HepG2 (cell line): ENCODE data around the gene CTNND2. TPM values are rescaled to one million over a fixed set of nuclear protein-coding genes. Genes with fewer than 3 reads are reported as not detected.

Source experiments
- KAT7 ChIP-seq: IDR thresholded peaks from 2 replicates; pipeline ENCODE4 v1.6.1; 2018; ENCODE audit warnings: borderline replicate concordance, missing compliant biosample characterization
- MTA3 ChIP-seq: sonication (generic); formaldehyde crosslinking; IDR thresholded peaks from 2 replicates; pipeline ENCODE4 v1.4.0; 2020; ENCODE audit warnings: missing genetic modification reagents
- MYNN ChIP-seq: sonication (generic); formaldehyde crosslinking; IDR thresholded peaks from 2 replicates; pipeline ENCODE4 v1.4.0; 2020; ENCODE audit warnings: mild to moderate bottlenecking, low read depth, missing genetic modification reagents
- PAF1 ChIP-seq: IDR thresholded peaks from 2 replicates; pipeline ENCODE4 v1.6.1; 2016; ENCODE audit warnings: missing genetic modification reagents, missing compliant biosample characterization
- STAG1 ChIP-seq: sonication (generic); formaldehyde crosslinking; IDR thresholded peaks from 2 replicates; pipeline ENCODE4 v1.4.0; 2020; ENCODE audit warnings: missing genetic modification reagents
- ZNF724P ChIP-seq: sonication (generic); formaldehyde crosslinking; IDR thresholded peaks from 2 replicates; pipeline ENCODE4 v1.8.0; 2022; ENCODE audit warnings: missing genetic modification reagents, borderline replicate concordance
- ZNF883 ChIP-seq: sonication (generic); formaldehyde crosslinking; IDR thresholded peaks from 2 replicates; pipeline ENCODE4 v1.5.1; 2020; ENCODE audit warnings: mild to moderate bottlenecking, missing genetic modification reagents; ENCODE audit errors: not compliant biosample characterization
- ZSCAN20 ChIP-seq: sonication (generic); formaldehyde crosslinking; IDR thresholded peaks from 2 replicates; pipeline ENCODE4 v1.4.0; 2020; ENCODE audit warnings: missing genetic modification reagents, mild to moderate bottlenecking, borderline replicate concordance
- ZSCAN22 ChIP-seq: sonication (generic); formaldehyde crosslinking; IDR thresholded peaks from 2 replicates; pipeline ENCODE4 v1.4.0; 2020; ENCODE audit warnings: mild to moderate bottlenecking, missing genetic modification reagents
- polyA plus RNA-seq, 8 experiments: library from polyadenylated mRNA; depleted of rRNA in 3 of 8; stranded (reverse) in 7 of 8; unstranded in 1 of 8; fragments of >200 nt; fragmentation: Illumina TruSeq in 4 of 8; extraction: Trizol in 4 of 8; gene quantifications; 2 replicates each; pipeline versions ENCODE4 v1.2.1 to v1.2.3, GENCODE V29; 2011 to 2016; ENCODE audit warnings: low read depth in 4 of 8, missing spikeins in 1 of 8, mixed read lengths in 1 of 8; ENCODE audit not compliant: insufficient read depth in 1 of 8
- total RNA-seq, 5 experiments: library from RNA; depleted of rRNA; stranded (reverse); fragments of >200 nt; fragmentation: Illumina TruSeq; extraction: Trizol; gene quantifications; 2 replicates each; pipeline ENCODE4 v1.2.3, GENCODE V29; 2016; ENCODE audit warnings: low read depth in 1 of 5
- TF ChIP-seq, protein P1 (sequence below): sonication (generic); formaldehyde crosslinking; IDR thresholded peaks from one replicate; pipeline ENCODE4 v1.5.1; 2020; ENCODE audit warnings: mild to moderate bottlenecking, missing genetic modification reagents; ENCODE audit errors: not compliant biosample characterization
- TF ChIP-seq, protein P2 (sequence below): conservative IDR thresholded peaks from 2 replicates; pipeline ENCODE4 v1.6.1; 2018; ENCODE audit warnings: missing genetic modification reagents
- TF ChIP-seq, protein P3 (sequence below): sonication (generic); formaldehyde crosslinking; IDR thresholded peaks from 2 replicates; pipeline ENCODE4 v1.4.0; 2020; ENCODE audit warnings: missing genetic modification reagents, borderline replicate concordance
- TF ChIP-seq, protein P4 (sequence below): sonication (generic); formaldehyde crosslinking; IDR thresholded peaks from 2 replicates; pipeline ENCODE4 v1.4.0; 2020; ENCODE audit warnings: low read depth, mild to moderate bottlenecking, missing genetic modification reagents

The CTNND2 gene
- total and polyA plus RNA-seq, 2 of the 13 experiments (the other 11 are each of a cell fraction or from before 2014, with no cell fraction given) = not detected

DNA sequence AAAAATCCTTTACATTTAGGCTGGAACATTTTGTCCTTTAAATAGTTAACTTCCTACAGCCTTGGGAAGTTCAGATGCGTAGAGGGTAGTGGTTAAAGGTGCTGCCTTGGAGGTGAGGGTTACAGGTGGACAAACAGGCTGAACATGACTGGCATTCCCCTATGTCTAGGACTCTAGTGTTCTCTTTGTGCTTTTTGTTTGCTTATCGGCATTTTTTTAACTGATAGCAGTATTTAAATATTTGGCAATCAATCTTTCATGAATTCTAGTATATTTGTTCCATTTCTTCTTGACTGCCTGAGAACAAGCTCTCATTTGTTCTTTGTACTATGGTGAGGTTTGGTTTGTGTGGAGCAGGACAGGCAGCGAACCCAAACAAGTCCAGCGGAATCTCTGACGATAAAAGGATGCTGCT lies 307.6 kb downstream of the CTNND2 start (continued):
- TF ChIP-seq, protein P1, sequence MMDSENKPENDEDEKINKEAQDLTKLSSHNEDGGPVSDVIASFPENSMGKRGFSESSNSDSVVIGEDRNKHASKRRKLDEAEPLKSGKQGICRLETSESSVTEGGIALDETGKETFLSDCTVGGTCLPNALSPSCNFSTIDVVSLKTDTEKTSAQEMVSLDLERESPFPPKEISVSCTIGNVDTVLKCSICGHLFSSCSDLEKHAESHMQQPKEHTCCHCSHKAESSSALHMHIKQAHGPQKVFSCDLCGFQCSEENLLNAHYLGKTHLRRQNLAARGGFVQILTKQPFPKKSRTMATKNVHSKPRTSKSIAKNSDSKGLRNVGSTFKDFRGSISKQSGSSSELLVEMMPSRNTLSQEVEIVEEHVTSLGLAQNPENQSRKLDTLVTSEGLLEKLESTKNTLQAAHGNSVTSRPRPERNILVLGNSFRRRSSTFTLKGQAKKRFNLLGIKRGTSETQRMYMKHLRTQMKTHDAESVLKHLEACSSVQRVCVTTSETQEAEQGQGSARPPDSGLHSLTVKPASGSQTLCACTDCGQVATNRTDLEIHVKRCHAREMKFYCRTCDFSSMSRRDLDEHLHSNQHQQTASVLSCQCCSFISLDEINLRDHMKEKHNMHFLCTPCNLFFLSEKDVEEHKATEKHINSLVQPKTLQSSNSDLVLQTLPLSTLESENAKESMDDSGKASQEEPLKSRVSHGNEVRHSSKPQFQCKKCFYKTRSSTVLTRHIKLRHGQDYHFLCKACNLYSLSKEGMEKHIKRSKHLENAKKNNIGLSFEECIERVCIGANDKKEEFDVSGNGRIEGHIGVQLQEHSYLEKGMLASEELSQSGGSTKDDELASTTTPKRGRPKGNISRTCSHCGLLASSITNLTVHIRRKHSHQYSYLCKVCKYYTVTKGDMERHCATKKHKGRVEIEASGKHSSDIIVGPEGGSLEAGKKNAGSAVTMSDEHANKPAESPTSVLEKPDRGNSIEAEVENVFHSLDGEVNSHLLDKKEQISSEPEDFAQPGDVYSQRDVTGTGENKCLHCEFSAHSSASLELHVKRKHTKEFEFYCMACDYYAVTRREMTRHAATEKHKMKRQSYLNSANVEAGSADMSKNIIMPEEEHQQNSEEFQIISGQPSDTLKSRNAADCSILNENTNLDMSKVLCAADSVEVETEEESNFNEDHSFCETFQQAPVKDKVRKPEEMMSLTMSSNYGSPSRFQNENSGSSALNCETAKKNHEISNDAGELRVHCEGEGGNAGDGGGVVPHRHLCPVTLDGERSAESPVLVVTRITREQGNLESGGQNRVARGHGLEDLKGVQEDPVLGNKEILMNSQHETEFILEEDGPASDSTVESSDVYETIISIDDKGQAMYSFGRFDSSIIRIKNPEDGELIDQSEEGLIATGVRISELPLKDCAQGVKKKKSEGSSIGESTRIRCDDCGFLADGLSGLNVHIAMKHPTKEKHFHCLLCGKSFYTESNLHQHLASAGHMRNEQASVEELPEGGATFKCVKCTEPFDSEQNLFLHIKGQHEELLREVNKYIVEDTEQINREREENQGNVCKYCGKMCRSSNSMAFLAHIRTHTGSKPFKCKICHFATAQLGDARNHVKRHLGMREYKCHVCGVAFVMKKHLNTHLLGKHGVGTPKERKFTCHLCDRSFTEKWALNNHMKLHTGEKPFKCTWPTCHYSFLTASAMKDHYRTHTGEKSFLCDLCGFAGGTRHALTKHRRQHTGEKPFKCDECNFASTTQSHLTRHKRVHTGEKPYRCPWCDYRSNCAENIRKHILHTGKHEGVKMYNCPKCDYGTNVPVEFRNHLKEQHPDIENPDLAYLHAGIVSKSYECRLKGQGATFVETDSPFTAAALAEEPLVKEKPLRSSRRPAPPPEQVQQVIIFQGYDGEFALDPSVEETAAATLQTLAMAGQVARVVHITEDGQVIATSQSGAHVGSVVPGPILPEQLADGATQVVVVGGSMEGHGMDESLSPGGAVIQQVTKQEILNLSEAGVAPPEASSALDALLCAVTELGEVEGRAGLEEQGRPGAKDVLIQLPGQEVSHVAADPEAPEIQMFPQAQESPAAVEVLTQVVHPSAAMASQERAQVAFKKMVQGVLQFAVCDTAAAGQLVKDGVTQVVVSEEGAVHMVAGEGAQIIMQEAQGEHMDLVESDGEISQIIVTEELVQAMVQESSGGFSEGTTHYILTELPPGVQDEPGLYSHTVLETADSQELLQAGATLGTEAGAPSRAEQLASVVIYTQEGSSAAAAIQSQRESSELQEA (CRISPR knock-in tag) = no peak
- TF ChIP-seq ZNF724P (CRISPR knock-in tag) (no peak), ZNF883 (CRISPR knock-in tag) (no peak), PAF1 (CRISPR knock-in tag) (no peak), KAT7 (CRISPR knock-in tag) (no peak), ZSCAN22 (CRISPR knock-in tag) (no peak), STAG1 (CRISPR knock-in tag) (peak; percentile 18; the same call in 1 of the 2 replicates), MYNN (CRISPR knock-in tag) (no peak), MTA3 (CRISPR knock-in tag) (no peak), ZSCAN20 (CRISPR knock-in tag) (no peak)
- TF ChIP-seq, protein P2, sequence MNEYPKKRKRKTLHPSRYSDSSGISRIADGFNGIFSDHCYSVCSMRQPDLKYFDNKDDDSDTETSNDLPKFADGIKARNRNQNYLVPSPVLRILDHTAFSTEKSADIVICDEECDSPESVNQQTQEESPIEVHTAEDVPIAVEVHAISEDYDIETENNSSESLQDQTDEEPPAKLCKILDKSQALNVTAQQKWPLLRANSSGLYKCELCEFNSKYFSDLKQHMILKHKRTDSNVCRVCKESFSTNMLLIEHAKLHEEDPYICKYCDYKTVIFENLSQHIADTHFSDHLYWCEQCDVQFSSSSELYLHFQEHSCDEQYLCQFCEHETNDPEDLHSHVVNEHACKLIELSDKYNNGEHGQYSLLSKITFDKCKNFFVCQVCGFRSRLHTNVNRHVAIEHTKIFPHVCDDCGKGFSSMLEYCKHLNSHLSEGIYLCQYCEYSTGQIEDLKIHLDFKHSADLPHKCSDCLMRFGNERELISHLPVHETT = 0 out of 2 replicates have a peak, but pooled peaks have one; percentile 27
- TF ChIP-seq, protein P3, sequence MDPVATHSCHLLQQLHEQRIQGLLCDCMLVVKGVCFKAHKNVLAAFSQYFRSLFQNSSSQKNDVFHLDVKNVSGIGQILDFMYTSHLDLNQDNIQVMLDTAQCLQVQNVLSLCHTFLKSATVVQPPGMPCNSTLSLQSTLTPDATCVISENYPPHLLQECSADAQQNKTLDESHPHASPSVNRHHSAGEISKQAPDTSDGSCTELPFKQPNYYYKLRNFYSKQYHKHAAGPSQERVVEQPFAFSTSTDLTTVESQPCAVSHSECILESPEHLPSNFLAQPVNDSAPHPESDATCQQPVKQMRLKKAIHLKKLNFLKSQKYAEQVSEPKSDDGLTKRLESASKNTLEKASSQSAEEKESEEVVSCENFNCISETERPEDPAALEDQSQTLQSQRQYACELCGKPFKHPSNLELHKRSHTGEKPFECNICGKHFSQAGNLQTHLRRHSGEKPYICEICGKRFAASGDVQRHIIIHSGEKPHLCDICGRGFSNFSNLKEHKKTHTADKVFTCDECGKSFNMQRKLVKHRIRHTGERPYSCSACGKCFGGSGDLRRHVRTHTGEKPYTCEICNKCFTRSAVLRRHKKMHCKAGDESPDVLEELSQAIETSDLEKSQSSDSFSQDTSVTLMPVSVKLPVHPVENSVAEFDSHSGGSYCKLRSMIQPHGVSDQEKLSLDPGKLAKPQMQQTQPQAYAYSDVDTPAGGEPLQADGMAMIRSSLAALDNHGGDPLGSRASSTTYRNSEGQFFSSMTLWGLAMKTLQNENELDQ (CRISPR knock-in tag) = no peak
- TF ChIP-seq, protein P4, sequence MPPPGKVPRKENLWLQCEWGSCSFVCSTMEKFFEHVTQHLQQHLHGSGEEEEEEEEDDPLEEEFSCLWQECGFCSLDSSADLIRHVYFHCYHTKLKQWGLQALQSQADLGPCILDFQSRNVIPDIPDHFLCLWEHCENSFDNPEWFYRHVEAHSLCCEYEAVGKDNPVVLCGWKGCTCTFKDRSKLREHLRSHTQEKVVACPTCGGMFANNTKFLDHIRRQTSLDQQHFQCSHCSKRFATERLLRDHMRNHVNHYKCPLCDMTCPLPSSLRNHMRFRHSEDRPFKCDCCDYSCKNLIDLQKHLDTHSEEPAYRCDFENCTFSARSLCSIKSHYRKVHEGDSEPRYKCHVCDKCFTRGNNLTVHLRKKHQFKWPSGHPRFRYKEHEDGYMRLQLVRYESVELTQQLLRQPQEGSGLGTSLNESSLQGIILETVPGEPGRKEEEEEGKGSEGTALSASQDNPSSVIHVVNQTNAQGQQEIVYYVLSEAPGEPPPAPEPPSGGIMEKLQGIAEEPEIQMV = no peak
